ENCODE results near the gene TMED4. TPM values are rescaled to one million over a fixed set of nuclear protein-coding genes. Genes with fewer than 3 reads are reported as not detected.

TMED4 gene
- total RNA-seq, 4 donors from 2014 or later, result 133 to 166 (median 153) TPM

DNA sequence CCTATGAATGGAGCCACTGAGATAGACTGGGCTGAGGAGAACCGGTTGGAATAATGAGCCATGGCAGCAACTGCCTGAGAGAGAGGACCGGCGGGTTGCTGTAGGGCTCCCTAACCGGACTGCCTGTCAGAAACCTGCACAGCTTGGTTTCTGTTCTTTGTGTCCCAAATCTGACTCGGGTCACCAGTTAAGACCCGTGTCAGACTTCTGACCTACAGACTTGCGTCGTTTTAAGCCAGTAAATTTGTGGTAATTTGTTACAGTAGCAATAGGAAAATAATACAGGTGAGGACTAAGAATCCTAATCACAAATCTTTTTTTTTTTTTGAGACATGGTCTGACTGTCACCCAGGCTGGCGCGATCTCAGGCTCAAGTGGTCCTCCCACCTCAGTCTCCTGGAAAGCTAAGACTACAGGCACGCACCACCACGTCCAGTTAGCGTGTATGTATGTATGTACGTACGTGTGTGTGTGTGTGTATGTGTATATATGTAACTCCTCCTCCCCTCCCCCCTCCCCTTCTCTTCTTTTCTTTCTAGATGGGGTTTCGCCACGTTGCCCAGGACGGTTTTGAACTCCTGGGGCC lies 7.7 kb downstream of the TMED4 start:
- DNase-seq (ENCODE audit: low spot score in 2 of 2), result no peak

DNA sequence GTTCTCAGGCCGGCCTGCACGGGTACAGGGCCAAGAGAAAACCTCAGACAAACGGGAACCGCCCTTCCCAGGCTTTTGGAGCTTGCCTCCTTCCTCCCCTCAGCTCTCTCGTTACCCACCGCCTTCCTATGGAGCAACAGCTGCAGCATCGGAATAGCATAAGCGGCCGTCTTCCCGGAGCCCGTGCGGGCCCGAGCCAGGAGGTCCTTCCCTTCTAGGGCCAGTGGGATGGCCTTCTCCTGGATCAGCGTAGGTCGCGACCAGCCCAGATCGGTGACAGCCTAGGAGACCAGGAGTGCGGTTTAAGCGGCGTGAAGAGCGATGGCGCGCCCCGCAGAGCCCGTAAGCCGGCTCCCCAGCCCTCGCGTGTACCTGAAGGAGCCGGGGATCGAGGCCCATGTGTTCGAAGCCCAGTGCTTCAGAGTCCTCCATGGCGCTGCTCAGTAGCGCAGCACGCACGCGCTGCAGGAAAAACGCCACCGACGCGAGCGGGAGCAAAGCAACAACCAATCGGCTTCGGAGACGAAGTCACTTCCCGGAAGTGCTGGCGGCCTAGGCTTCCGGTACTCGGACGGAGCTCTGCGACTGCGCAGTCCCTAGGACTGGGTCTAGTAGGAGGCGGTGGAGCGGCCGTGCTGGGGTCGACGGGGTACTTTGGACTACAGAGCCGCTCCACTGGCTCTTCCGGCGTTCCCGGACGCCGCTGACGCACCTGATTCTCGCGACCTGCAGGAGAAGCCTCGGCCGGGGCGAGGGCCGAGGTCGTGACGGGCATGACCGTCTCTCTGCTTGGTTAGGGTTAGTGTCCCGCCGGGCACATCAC lies 8.4 kb downstream of the TMED4 start, which contains the start of gene DDX56:
DDX56 (minus strand) TSS at position 445 of the 823 bp plus-strand sequence; CDS start at position 432, 13 bp downstream.
- 0% methylated on average over 47 to 52 of the region's 74 CpGs for WGBS, 2 donors
- H3K4me3 ChIP-seq (ENCODE audit: low read depth, poor library complexity, severe bottlenecking), result peak within 1 kb of the TSS; percentile 93
- DNase-seq (ENCODE audit: low spot score in 2 of 2), result peak; percentile 94 to 98
- TF ChIP-seq, protein P1, sequence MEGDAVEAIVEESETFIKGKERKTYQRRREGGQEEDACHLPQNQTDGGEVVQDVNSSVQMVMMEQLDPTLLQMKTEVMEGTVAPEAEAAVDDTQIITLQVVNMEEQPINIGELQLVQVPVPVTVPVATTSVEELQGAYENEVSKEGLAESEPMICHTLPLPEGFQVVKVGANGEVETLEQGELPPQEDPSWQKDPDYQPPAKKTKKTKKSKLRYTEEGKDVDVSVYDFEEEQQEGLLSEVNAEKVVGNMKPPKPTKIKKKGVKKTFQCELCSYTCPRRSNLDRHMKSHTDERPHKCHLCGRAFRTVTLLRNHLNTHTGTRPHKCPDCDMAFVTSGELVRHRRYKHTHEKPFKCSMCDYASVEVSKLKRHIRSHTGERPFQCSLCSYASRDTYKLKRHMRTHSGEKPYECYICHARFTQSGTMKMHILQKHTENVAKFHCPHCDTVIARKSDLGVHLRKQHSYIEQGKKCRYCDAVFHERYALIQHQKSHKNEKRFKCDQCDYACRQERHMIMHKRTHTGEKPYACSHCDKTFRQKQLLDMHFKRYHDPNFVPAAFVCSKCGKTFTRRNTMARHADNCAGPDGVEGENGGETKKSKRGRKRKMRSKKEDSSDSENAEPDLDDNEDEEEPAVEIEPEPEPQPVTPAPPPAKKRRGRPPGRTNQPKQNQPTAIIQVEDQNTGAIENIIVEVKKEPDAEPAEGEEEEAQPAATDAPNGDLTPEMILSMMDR (IDR thresholded peaks at IDR 0.05), result no peak
- TF ChIP-seq POLR2A (IDR thresholded peaks at IDR 0.05), result peak in 1 of 2 donors; percentile 55
- intact Hi-C loops (cut with DNase I; ENCODE audit: low total_unique reads), result no loop called here

More for the DNA sequence above, 7.7 kb downstream of the TMED4 start:
- WGBS, 2 donors, result 24 to 29% methylated on average over 18 of the region's 18 CpGs
- H3K4me3 ChIP-seq (ENCODE audit: low read depth, poor library complexity, severe bottlenecking), result peak overlapping the region; percentile 93
- intact Hi-C loops (cut with DNase I; ENCODE audit: low total_unique reads), result no loop called here
- TF ChIP-seq POLR2A (IDR thresholded peaks at IDR 0.05), result no peak
- TF ChIP-seq, protein P1 (IDR thresholded peaks at IDR 0.05), result no peak

DNA sequence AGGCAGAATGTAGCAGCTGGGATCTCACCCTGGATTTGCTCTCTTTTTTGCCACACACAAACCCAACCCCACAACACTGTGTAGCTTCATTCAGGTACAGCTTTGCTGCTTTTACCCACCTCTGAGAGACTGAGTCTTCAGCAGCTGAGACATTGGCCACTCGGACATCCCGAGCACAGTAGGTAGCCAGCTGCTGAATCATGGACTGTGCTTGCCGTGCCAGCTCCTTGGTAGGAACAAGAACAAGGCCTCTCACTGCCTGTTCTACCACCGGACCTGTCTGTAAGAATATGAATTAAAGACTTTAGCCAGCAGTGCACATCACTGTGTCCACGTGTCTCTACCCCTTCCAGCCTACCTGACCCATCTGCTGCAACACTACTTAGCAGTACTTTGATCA lies 9.3 kb downstream of the TMED4 start:
- H3K4me3 ChIP-seq (ENCODE audit: low read depth, poor library complexity, severe bottlenecking), result no peak overlapping the region
- no peak for DNase-seq (ENCODE audit: low spot score in 2 of 2)
- WGBS, 2 donors, result 53 to 61% methylated on average over 5 of the region's 5 CpGs
- intact Hi-C loops (cut with DNase I; ENCODE audit: low total_unique reads), result no loop called here
- no peak for TF ChIP-seq POLR2A (IDR thresholded peaks at IDR 0.05)
- TF ChIP-seq, protein P1 (IDR thresholded peaks at IDR 0.05), result no peak

DNA sequence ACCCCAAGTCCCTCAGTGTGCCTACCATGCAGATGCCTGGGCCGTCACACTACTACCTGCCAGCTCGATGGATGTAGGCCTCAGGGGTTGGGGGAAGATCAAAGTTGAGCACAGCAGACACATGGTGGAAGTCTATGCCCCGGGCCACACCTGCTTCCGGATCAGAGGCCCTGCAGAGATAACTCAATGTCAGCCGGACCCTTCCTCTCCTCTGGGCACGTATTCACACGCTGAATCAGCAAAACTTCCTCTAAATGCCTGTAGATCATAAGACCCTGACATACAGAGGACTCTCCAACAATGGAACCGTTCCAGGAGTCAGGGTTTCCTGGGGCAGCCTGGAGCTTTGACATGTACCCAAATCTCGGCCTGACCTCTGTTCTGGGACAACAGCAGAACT lies 12.1 kb downstream of the TMED4 start:
- TF ChIP-seq POLR2A (IDR thresholded peaks at IDR 0.05), result no peak
- TF ChIP-seq, protein P1 (IDR thresholded peaks at IDR 0.05), result no peak
- intact Hi-C loops (cut with DNase I; ENCODE audit: low total_unique reads), result loop anchor here (10.0 kb wide), 1 partner anchor 75 kb away; the partner anchor contains the start of gene NUDCD3
- no peak for DNase-seq (ENCODE audit: low spot score in 2 of 2)

DNA sequence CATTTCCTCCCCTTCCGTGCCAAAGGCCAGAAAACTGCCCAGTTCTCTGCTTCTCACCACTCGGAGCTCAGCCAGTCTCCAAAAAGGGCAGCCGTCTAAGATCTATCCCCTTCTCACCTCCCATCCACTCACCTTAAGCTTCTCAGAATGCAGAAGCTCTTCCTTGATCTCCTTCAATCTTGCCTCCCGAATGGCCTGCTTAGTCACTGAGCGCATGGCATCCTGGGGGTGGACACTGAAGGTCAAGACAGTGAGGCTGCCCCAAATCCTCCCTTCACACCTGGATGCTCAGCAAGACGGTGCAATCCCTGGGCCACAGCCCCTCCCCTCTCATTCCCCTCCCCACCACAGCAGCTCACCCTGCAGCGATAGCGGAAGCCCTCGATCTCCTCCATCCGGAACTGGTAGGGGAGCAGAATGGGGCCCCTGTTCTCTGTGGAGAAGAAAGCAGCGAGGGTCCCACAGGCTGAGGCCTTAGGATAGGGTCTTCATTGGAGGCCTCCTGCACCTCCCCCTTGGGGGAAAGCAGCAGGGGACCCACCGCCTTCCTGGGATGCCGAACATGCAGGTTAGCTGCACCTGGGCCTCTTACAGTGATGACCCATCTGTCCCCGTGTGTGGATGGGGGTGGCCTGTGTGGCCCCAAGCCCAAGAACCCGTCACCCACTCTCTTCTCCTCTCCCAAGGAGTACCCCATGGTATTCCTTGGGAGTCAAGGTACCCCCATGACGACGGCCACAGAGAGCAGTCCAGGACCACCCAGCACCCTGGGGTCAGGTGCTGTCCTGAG lies 13.1 kb downstream of the TMED4 start:
- H3K4me3 ChIP-seq (ENCODE audit: low read depth, poor library complexity, severe bottlenecking), result no peak overlapping the region
- 88 to 94% methylated on average over 17 of the region's 17 CpGs for WGBS, 2 donors
- intact Hi-C loops (cut with DNase I; ENCODE audit: low total_unique reads), result loop anchor here (10.0 kb wide), 1 partner anchor 74 kb away; the partner anchor contains the start of gene NUDCD3
- TF ChIP-seq, protein P1 (IDR thresholded peaks at IDR 0.05), result no peak
- TF ChIP-seq POLR2A (IDR thresholded peaks at IDR 0.05), result no peak
- no peak for DNase-seq (ENCODE audit: low spot score in 2 of 2)

More for the DNA sequence above, 12.1 kb downstream of the TMED4 start:
- 87 to 89% methylated on average over 9 of the region's 9 CpGs for WGBS, 2 donors
- no peak overlapping the region for H3K4me3 ChIP-seq (ENCODE audit: low read depth, poor library complexity, severe bottlenecking)

Measured in lower leg skin (tissue), 4 donors.